Epithelial cell of proximal tubule (primary cell): ENCODE results near the gene SH3RF3. TPM values are rescaled to one million over a fixed set of nuclear protein-coding genes. Genes with fewer than 3 reads are reported as not detected.

ENCODE experiments used
- DNase-seq: peaks from one replicate; pipeline ENCODE4 v3.0.0-alpha.2; 2011; ENCODE audit warnings: low read depth
- H3K4me3 ChIP-seq: 2 replicates; pipeline ENCODE4 v1.5.1; 2011; ENCODE audit warnings: low read depth, mild to moderate bottlenecking, low read length
- CTCF ChIP-seq: conservative IDR thresholded peaks from 2 replicates; pipeline ENCODE4 v1.5.1; 2012; ENCODE audit warnings: low read depth, mild to moderate bottlenecking, low read length
- total RNA-seq: library from RNA; depleted of rRNA; stranded (reverse); fragments of >200 nt; gene quantifications from 2 replicates; pipeline ENCODE4 v1.2.3, GENCODE V29; 2015

The SH3RF3 gene
- total RNA-seq: 1.7 and 8.3 TPM in 2 replicates

- DNase-seq: no peak
- TF ChIP-seq CTCF: no peak
- H3K4me3 ChIP-seq: peak within 1 kb of the TSS; percentile 55
Measured at GRCh38 chr2:109128616-109129355, at the start of gene SH3RF3. TSS of gene SH3RF3 (plus strand) at chr2:109129205.

GRCh38 chr2:109079590-109079989, 49.4 kb upstream of the SH3RF3 start:
- TF ChIP-seq CTCF: no peak
- no peak overlapping the region for H3K4me3 ChIP-seq
- DNase-seq: no peak

GRCh38 chr2:109080109-109080508, 48.9 kb upstream of the SH3RF3 start:
- no peak overlapping the region for H3K4me3 ChIP-seq
- no peak for TF ChIP-seq CTCF
- DNase-seq: no peak

GRCh38 chr2:109080757-109081156, 48.2 kb upstream of the SH3RF3 start:
- DNase-seq: no peak
- TF ChIP-seq CTCF: no peak
- H3K4me3 ChIP-seq: no peak overlapping the region

GRCh38 chr2:109081374-109081773, 47.6 kb upstream of the SH3RF3 start:
- no peak for DNase-seq
- H3K4me3 ChIP-seq: no peak overlapping the region
- no peak for TF ChIP-seq CTCF

- no peak for TF ChIP-seq CTCF
- H3K4me3 ChIP-seq: no peak overlapping the region
- DNase-seq: no peak
Measured at GRCh38 chr2:109083771-109084170, 45.2 kb upstream of the SH3RF3 start.

- DNase-seq: no peak
- no peak overlapping the region for H3K4me3 ChIP-seq
- TF ChIP-seq CTCF: no peak
Measured at GRCh38 chr2:109084341-109084740, 44.7 kb upstream of the SH3RF3 start.
